HCT116 (cell line): ENCODE data around the gene MORN1. TPM values are rescaled to one million over a fixed set of nuclear protein-coding genes. Genes with fewer than 3 reads are reported as not detected.

Experiments
- ATAC-seq: fragments of 200-7000 bp; cut with Tn5 transposase; 2 replicates; pipeline ENCODE4 v1.9.1; 2020; ENCODE audit warnings: mild to moderate bottlenecking, moderate library complexity
- BruUV-seq: library from RNA; stranded (reverse); fragments of 400-500 nt; replicated peaks from 2 replicates; lab custom pipeline; 2021; lab: Mats Ljungman, UMichigan
- CTCF ChIA-PET: fragments of 300-600 bp; sonication (Branson Sonifier 250); formaldehyde crosslinking; loops from one replicate; lab custom pipeline; 2021; ENCODE audit warnings: antibody characterized with exemption; lab: Charles Lee
- POLR2A ChIA-PET: fragments of 300-600, 350-600 bp; sonication (Branson Sonifier 250); formaldehyde crosslinking; loops from one replicate; lab custom pipeline; 2021; ENCODE audit warnings: antibody characterized with exemption; lab: Charles Lee
- RAD21 ChIA-PET, 2 experiments: fragments of 300-600 bp; sonication (Branson Sonifier 250); formaldehyde crosslinking; loops; one replicate each; lab custom pipeline; 2023; ENCODE audit warnings: low total read pairs in 2 of 2; ENCODE audit not compliant: uncharacterized antibody in 2 of 2, unreplicated experiment in 2 of 2, low non-redundant PET in 1 of 2; lab: Charles Lee
- DNase-seq: peaks from one replicate; pipeline ENCODE4 v3.0.0-alpha.2; 2010; ENCODE audit warnings: low read depth, low spot score
- H2AFZ ChIP-seq: fragments of 200-600 bp; shearing (Covaris generic), sonication (generic); 2 replicates; pipeline ENCODE4 v1.6.1; 2017; ENCODE audit warnings: low read depth, mixed run types, mixed read lengths, antibody characterized with exemption, low read length; ENCODE audit not compliant: poor library complexity, severe bottlenecking
- H3K27ac ChIP-seq: 2 replicates; pipeline ENCODE4 v1.5.1; 2012; ENCODE audit warnings: low read depth, low read length
- H3K27me3 ChIP-seq: fragments of 200-600 bp; sonication (generic); 2 replicates; pipeline ENCODE4 v1.6.1; 2016; ENCODE audit warnings: mixed run types, low read length, mixed read lengths; ENCODE audit not compliant: insufficient read depth
- H3K36me3 ChIP-seq, 2 experiments: fragments of 200-500 bp in 1 of 2; fragments of 200-600 bp in 1 of 2; sonication (Bioruptor generic) in 1 of 2; sonication (generic) in 1 of 2; 2 replicates each; pipeline versions ENCODE4 v1.5.1 to v1.6.1; 2014 to 2016; ENCODE audit warnings: low read length in 2 of 2, inconsistent platforms in 1 of 2, mixed read lengths in 1 of 2, mixed run types in 1 of 2; ENCODE audit not compliant: insufficient read depth in 2 of 2, control insufficient read depth in 1 of 2
- H3K4me1 ChIP-seq, 2 experiments: fragments of 200-600 bp in 1 of 2; sonication (generic) in 1 of 2; 2 replicates each; pipeline versions ENCODE4 v1.5.1 to v1.6.1; 2012 to 2017; ENCODE audit warnings: low read length in 2 of 2, inconsistent platforms in 1 of 2, mild to moderate bottlenecking in 1 of 2, mixed read lengths in 1 of 2, mixed run types in 1 of 2, moderate library complexity in 1 of 2; ENCODE audit not compliant: insufficient read depth in 2 of 2, control insufficient read depth in 1 of 2
- H3K4me2 ChIP-seq: fragments of 200-600 bp; sonication (generic); 2 replicates; pipeline ENCODE4 v1.6.1; 2017; ENCODE audit warnings: mixed run types, low read length, mixed read lengths
- H3K4me3 ChIP-seq, 2 experiments: fragments of 200-600 bp in 1 of 2; sonication (generic) in 1 of 2; replicated peaks in 1 of 2; 2 replicates each; pipeline ENCODE4 v1.5.1; 2011 to 2016; ENCODE audit warnings: low read length in 2 of 2, control low read depth in 1 of 2, low read depth in 1 of 2, mild to moderate bottlenecking in 1 of 2, mixed read lengths in 1 of 2, mixed run types in 1 of 2
- H3K79me2 ChIP-seq: fragments of 200-600 bp; sonication (generic); 2 replicates; pipeline ENCODE4 v1.6.1; 2017; ENCODE audit warnings: mild to moderate bottlenecking, mixed run types, low read length, moderate library complexity, mixed read lengths; ENCODE audit not compliant: insufficient read depth
- H3K9ac ChIP-seq: fragments of 200-600 bp; sonication (generic); 2 replicates; pipeline ENCODE4 v1.6.1; 2016; ENCODE audit warnings: low read length, mixed read lengths
- H3K9me2 ChIP-seq: fragments of 200-600 bp; sonication (generic), shearing (Covaris generic); 2 replicates; pipeline ENCODE4 v1.6.1; 2017; ENCODE audit warnings: mixed run types, mild to moderate bottlenecking, moderate library complexity; ENCODE audit not compliant: insufficient read depth
- H3K9me3 ChIP-seq, 2 experiments: fragments of 200-500 bp in 1 of 2; fragments of 200-600 bp in 1 of 2; sonication (Bioruptor generic) in 1 of 2; sonication (generic) in 1 of 2; 2 replicates each; pipeline ENCODE4 v1.6.1; 2014 to 2017; ENCODE audit warnings: low read length in 2 of 2, mixed read lengths in 2 of 2, inconsistent platforms in 1 of 2, low read depth in 1 of 2, mild to moderate bottlenecking in 1 of 2, mixed run types in 1 of 2, moderate library complexity in 1 of 2; ENCODE audit not compliant: control insufficient read depth in 1 of 2, insufficient read depth in 1 of 2
- H4K20me1 ChIP-seq: fragments of 200-600 bp; sonication (generic), shearing (Covaris generic); 2 replicates; pipeline ENCODE4 v1.6.1; 2017; ENCODE audit warnings: mixed run types, mild to moderate bottlenecking, moderate library complexity; ENCODE audit not compliant: insufficient read depth
- EZH2phosphoT487 ChIP-seq: fragments of 200-600 bp; IDR thresholded peaks from 2 replicates; pipeline ENCODE4 v1.6.1; 2018; ENCODE audit warnings: antibody characterized with exemption, borderline replicate concordance
- intact Hi-C: fragments of 100-400 bp; cut with micrococcal nuclease; formaldehyde crosslinking; loops from 2 replicates; pipeline ENCODE4 v1.10.0; 2022
- total RNA-seq: library from RNA; stranded (reverse); gene quantifications from one replicate; pipeline ENCODE4 v1.2.1, GENCODE V29; 2021; ENCODE audit not compliant: unreplicated experiment
- TF ChIP-seq, protein P1 (sequence below), 3 experiments: fragments of 200-600 bp in 1 of 3; sonication (generic) in 1 of 3; IDR thresholded peaks in 2 of 3; conservative IDR thresholded peaks in 1 of 3; 2 replicates each; pipeline ENCODE4 v1.5.1; 2012 to 2017; ENCODE audit warnings: low read depth in 2 of 3, low read length in 2 of 3, antibody characterized with exemption in 1 of 3, borderline replicate concordance in 1 of 3, control low read depth in 1 of 3, mild to moderate bottlenecking in 1 of 3, mixed read lengths in 1 of 3, mixed run types in 1 of 3, moderate library complexity in 1 of 3; ENCODE audit not compliant: insufficient read depth in 1 of 3

Gene MORN1
- total RNA-seq, 1 experiment from 2014 or later: 21.4 TPM

GRCh38 chr1:2356401-2356800 lies 35.0 kb downstream of the MORN1 start (continued):
- TF ChIP-seq, protein P1, sequence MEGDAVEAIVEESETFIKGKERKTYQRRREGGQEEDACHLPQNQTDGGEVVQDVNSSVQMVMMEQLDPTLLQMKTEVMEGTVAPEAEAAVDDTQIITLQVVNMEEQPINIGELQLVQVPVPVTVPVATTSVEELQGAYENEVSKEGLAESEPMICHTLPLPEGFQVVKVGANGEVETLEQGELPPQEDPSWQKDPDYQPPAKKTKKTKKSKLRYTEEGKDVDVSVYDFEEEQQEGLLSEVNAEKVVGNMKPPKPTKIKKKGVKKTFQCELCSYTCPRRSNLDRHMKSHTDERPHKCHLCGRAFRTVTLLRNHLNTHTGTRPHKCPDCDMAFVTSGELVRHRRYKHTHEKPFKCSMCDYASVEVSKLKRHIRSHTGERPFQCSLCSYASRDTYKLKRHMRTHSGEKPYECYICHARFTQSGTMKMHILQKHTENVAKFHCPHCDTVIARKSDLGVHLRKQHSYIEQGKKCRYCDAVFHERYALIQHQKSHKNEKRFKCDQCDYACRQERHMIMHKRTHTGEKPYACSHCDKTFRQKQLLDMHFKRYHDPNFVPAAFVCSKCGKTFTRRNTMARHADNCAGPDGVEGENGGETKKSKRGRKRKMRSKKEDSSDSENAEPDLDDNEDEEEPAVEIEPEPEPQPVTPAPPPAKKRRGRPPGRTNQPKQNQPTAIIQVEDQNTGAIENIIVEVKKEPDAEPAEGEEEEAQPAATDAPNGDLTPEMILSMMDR (IDR thresholded peaks at IDR 0.05 in 2 of 3, conservative IDR thresholded peaks at IDR 0.05 in 1 of 3; ENCODE audit: borderline replicate concordance in 1 of 3, insufficient read depth in 1 of 3, low read depth in 2 of 3, low read length in 2 of 3): no peak

DNA sequence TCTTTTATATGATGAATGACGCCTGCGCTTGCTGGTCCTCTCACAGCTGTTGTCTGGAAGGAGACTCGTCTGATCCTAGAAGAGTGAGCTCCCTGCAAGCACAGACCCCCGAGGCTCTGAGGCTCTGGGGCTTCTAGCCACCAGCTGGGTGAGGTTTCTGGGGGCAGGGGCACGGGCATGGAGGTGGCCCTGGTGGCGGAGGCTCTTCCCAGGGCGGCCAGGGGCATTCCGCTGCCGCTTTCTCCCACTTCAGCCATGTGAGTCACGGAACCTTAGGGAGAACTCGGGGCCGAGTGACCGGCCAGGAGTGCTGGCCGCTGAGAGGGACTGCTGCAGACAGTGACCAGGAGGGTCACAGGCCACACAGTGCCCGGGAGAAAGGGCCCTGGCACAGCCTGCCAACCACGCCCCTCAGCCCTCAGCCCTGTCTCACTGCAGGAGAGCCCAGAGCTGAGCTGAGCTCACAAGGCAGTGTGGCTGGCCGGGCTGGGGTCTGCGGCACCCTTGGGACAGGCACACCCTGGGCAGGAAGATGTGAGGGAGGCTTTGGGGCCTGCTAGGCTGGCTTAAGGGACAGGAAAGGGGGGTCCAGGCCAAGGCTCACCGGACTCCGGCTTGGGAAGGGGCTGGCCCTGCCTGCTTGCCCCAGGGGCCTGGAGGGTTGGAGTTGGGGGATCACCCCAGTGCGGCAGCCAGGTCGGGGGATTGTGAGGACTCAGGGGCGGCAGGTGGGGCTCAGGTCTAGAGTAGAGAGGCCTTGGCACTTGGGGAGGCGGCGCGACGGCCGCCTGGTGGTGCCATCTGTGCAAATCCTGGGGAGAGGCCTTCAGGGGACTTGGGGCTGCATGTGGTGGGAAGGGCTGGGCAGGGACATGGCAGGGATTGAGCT lies 35.7 kb downstream of the MORN1 start:
- Histone ChIP-seq H2AFZ (no peak overlapping the region), H3K9ac (no peak overlapping the region), H3K79me2 (no peaks in the 10 kb centered on the region), H3K4me1 (peaks cover 4% of the 10 kb centered on the region in 2 experiments; a peak in 2 of 4 replicates), H4K20me1 (no peaks in the 10 kb centered on the region), H3K9me3 (no peaks in the 10 kb centered on the region), H3K4me2 (no peak overlapping the region), H3K4me3 (no peak overlapping the region), H3K27ac (no peak overlapping the region), H3K9me2 (no peaks in the 10 kb centered on the region), H3K36me3 (no peaks in the 10 kb centered on the region), H3K27me3 (no peaks in the 10 kb centered on the region)
- CTCF ChIA-PET: no interaction called here
- ATAC-seq: no peak
- POLR2A ChIA-PET: no interaction called here
- no peak for DNase-seq
- TF ChIP-seq EZH2phosphoT487: no peak
- RAD21 ChIA-PET: no interaction called here
- BruUV-seq: no TSS peak
- intact Hi-C loops: no loop called here
